GM19438 (cell line): ENCODE data around the gene PPIL4.
"Not testable (repeated sequence)": the region's sequence is repeated elsewhere in the genome, so short reads cannot be mapped to it uniquely, and the experiment has no call there.

Experiments
- ATAC-seq: cut with Tn5 transposase; IDR thresholded peaks from one replicate; pipeline ENCODE4 v1.9.1; 2021; ENCODE audit warnings: low read depth; ENCODE audit not compliant: unreplicated experiment

The PPIL4 gene

DNA sequence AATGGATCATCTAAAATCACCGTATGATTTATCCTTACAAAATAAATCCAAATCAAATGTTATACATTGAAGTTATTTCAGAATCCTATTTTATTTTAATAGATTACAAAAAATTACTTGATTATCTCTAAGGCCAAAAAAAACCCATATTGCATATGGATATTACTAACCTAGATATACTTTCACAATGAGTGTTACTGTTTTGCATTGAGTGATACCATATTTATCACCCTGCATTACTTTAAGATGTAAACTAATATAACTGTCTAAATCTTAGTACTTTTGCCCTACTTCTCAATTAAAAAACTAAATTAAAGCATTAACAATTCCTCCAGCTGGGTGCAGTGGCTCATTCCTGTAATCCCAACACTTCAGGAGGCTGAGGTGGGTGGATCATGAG is 11.1 kb downstream of the PPIL4 start:
- ATAC-seq, result no peak

DNA sequence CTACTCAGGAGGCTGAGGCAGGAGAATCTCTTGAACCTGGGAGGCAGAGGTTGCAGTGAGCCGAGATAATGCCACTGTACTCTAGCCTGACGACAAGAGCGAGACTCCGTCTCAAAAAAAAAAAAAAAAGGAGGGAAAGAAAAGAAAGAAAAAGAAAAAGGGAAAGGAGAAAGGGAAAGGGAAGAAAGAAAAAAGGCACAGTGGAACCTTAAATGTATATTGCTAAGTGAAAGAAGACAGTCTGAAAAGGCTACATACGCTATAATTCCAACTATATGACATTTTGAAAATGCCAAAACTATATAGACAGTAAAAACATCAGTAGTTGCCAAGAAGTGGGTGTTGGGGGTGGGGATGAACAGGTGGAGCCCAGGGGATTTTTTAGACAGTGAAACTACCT is 16.2 kb downstream of the PPIL4 start:
- no peak for ATAC-seq

DNA sequence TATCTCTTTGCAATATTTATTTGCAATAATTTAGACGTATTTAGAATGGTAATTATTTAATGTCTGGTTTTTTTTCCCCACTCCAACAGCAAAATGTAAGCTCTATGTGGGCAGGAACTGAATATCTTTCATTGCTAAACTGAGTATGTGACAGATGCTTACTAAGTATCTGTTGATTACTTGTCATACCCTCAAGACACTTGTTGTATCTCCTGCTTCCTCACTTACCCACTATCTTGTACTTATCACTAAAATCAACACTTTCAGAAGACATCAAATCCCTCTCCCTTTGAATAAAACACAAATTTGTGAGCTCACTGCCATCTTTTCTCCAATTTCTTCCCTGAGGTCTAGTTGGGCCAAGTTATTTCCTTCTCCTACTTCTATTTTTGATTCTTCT is 30.3 kb downstream of the PPIL4 start:
- no peak for ATAC-seq

DNA sequence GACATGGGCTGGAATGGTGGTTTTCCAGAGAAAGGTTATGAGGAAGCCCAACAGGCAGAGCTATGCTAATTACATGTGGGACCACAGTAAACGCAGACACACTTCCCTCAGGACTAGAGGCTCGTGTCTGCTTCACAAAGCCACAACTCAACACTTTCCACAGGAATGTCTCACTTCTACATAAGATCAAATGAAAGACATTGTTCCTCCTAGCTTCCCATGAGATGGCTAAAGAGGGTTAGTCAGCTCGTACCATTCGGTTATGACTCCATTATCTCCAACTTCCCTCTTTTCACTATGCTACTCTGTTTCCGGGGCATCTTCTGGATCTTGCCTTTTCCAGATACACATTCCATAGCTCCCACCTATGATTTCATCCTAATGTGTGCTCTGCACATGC is 31.9 kb downstream of the PPIL4 start:
- no peak for ATAC-seq

DNA sequence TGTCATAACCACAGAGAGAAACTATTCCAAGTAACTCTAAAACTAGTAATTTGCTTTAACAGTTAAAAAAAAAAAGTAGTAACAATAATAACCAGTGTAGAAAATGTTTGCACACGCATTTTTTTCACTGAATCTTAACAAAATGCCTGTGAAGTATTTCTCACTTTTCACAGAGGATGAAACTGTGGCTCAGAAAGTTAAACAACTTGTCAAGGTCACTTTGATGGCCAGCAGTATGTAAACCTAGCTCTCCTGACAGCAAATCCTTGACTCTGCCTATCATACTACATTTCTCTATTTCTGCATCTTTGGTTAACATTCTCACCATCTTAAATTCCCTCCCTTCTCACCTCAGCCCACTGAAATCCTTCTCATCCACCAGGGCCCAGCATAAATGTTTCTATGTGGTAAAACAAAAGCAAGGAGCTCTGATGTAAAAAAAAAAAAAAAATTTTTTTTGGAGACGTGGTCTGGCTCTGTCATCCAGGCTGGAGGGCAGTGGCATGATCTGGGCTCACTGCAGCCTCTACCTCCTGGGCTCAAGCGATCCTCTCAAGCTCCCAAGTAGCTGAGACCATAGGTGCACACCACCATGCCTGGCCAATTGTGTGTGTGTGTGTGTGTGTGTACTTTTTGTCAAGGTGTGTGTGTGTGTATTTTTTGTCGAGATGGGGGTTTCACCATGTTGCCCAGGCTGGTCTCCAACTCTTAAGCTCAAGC is 34.9 kb downstream of the PPIL4 start:
- no peak for ATAC-seq

DNA sequence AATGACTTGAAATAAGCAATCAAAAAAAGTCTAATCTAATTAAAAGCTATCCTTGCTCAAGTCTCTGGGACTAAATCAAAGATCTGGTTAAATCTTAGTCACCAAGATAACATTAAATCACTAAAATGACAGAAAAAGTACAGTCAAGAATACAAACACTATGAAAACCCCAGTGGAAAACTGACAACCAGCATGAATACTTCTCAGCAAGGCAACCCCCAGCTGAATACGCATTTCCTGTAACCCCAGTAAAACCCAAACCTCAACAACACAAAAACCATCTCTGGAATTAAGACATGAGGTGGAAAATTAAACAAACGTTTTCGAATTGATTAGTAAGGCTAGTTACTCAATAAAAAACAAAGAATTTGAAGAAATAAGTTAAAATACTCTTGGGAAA is 37.4 kb downstream of the PPIL4 start:
- ATAC-seq, result no peak

DNA sequence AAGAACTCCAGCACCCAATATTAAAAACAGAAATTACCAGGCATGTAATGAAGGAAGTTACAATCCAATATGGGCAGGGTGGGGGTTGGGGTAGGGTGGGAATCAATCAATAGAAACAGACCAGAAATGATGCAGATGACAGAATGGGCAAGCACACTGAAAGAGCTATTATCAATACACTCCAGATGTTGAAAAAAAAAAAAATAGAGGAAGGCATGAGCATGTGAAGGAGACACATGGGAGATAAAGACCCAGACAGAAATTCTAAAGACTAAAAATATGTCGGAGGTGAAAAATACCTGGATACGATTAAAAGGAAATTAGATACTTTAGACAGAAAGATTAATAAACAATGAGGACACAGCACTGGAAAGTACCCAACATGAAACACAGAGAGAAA is 42.0 kb downstream of the PPIL4 start:
- no peak for ATAC-seq

DNA sequence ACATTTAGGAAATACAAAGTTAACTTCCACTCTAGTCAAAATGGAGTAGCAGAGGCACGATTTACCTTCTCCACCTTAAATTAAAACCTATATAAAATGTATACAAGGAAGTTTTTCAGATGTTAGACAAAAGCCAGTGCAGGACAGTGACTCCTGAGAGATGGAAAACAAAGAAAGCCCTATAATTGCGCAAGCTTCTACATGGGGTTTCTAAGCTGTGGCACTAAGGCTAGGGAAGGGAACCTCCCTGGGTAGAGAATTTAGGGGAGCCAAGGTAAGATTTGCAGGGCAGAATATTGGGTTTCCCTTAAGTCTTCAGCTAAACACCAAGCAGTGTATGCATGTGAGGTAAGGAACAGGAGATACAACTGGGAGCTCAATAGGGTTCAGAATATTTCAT is 42.6 kb downstream of the PPIL4 start:
- no peak for ATAC-seq

DNA sequence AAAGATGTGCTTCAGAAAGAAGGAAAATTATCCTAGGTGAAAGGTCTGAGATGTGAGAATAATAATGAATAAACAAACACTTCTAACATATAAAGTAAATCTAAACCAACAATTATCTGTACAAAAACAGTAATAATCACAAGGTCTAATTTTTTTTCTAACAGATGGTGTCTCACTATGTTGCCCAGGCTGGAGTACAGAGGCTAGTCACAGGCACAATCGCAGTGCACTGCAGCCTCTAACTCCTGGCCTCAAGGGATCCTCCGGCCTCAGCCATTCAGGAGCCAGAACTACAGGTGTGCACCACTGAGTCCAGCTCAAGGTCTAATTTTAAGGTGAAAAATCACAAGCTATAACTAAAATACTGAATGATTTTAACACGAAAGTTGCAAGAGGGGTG is 44.1 kb downstream of the PPIL4 start:
- no peak for ATAC-seq

DNA sequence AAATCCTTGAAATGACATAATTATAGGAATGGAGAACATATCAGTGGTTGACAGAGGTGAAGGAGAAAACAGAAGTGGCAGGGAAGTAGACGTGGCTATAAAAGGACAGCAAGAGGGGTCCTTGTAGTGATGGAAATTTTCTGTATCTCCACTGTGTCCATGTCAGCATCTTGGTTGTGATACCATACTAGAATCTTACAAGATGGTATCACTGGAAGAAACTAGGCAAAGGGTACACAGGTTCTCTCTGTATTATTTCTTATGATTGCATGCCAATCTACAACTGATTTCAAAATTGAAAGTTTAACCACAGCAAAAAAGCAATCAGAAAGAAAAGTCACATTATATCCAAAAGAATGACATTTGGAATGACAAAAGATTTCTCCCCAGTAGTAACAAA is 44.6 kb downstream of the PPIL4 start:
- ATAC-seq, result no peak

DNA sequence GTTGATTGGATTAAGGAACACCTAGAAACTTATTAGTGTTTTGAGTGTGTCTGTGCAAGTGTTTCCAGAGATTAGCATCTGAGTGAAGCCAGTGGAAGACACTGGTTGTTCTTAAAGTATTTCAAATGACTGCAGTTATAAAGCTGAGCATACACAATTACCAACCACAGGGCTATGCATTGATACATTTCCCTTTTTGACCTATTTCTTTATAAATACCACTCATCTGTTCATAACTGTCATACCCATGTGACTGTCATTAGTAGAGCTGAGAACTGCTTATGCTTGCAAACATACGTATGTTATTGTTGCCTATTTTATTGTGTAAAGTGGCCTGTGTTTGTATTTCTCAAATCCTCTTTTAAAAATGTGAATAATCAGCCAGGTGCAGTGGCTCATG is 45.7 kb downstream of the PPIL4 start:
- ATAC-seq, result no peak

DNA sequence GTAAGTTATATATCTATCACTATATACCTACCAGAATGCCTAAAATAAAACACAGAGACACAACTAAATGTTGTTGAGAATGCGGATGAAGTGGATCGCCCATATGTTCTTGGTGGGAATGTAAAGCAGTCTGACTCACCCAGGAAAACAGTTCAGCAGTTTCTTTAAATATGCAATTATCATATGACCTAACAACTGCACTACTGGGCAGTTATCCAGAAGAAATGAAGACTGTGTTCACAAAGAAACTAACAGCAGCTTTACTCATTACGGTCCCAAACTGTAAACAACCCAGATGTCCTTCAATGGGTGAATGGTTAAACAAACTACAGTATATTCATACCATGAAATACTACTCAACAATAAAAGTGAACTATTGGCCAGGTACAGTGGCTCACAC is 46.8 kb downstream of the PPIL4 start:
- no peak for ATAC-seq

DNA sequence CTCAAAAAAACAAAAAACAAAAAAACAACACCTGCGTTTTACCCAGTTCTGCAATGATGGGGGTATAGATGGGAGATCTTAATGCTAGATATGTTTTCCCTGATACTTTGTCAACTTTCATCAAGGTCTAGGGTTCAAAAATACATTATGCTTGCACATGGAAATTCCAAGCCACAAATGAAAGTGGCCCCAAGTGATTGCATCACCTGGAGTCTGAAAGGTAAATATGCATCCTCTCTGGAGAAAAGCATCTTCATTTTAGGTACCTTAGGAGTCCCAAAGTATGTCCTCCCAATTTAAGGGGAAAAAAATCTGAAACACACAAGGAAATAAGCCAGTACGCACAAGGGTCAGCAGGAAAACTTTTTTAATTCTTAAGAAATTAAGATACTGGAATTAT is 48.5 kb downstream of the PPIL4 start:
- no peak for ATAC-seq

DNA sequence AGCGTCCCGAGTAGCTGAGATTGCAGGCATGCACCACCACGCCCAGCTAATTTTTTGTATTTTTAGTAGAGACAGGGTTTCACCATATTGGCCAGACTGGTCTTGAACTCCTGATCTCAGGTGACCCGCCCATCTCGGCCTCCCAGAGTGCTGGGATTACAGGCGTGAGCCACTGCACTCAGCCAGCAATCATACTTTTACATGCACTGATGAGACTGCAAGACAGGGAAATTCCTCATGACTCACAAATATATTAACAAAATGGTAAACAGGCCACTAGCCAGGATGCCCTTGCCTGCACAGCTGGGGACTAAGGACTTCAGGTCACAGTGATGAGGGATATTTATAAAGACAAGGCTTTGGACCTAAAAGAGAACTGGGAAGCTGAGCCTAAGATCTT is 49.2 kb downstream of the PPIL4 start:
- ATAC-seq, result not testable (repeated sequence)

DNA sequence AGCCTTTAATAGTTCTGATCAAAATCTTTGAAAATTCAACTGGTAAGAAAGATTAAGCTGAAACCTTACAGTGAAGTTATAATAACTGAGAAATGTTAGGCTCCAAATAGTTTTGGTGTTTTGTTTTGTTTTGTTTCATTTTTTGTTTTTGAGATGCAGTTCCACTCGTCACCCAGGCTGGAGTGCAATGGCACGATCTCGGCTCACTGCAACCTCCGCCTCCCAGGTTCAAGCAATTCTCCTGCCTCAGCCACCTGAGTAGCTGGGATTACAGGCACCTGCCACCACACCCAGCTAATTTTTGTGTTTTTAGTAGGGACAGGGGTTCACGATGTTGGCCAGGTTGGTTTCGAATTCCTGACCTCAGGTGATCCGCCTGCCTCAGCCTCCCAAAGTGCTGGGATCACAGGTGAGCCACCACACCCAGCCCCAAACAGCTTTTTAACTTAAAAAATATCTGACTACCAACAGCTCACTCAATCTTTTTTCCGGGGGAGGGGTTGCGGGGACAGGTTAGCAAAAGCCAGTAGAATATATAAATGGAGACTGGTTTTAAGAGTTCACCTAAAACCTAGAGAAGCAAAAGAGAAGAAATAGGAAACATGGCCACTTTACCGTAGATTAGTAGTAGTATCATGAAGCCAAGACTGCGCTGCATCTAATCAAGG is 50.4 kb downstream of the PPIL4 start:
- ATAC-seq, result not testable (repeated sequence)

DNA sequence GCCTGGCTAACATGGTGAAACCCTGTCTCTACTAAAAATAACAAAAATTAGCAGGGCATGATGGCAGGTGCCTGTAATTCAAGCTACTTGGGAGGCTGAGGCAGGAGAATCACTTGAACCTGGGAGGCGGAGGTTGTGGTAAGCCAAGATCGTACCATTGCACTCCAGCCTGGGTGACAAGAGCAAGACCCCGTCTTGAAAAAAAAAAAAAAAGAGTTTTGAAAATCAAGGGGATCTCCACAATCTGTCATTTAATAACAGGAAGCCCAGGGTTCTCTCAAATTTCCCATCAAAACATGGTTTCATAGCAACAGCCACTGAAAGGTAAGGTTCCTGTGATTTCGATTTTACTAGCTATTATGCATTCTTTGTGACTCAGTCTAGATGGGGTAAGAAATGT is 51.0 kb downstream of the PPIL4 start:
- ATAC-seq, result not testable (repeated sequence)

DNA sequence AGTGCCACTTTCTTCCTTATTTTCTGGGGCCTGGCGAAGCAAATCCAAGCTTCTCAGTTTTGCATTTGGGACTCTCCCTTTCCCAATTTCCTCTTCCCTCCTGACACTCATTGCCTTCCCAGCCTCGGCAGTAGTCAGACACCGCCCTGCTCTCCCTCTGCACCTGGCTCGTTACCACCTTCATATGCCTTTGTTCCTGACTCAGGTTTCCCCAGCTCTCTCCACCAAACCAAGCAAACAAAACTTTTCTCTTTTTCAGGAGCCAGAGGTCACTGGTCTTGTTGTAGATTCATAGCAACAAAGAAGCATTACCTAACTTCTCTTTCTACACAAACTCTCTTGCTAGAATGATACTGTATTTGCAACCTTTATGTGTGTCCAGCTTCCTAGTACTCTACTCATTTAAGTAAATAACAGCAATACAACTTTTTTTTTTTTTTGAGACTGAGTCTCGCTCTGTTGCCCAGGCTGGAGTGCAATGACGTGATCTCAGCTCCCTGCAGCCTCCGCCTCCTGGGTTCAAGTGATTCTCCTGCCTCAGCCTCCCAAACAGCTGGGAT is 52.0 kb downstream of the PPIL4 start:
- ATAC-seq, result no peak

DNA sequence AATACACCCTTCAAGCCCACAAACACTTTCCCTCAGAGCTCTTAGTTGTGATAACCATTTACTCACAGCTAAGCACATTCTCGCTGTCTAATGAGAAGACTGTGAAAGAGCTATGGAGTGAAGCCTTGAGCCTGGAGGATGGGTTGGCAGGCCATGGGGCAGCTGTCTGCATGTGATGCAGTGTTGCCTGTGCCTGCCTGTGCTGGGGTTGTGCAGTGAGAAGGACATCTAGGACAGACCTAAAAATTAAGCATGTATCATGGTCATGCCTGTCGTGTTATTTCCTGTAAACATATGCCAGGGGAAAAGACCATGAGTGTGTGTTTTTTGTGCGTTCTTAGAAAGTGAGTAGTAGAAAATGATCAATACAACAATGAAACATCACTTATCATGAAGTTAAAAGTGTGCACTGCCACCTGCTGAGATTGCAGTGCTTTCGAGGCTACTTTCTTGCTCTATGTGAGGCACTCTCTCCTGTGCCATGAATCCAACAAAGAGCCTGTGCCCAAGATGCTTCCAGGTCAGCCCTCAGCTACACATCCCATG is 53.0 kb downstream of the PPIL4 start:
- ATAC-seq, result no peak

DNA sequence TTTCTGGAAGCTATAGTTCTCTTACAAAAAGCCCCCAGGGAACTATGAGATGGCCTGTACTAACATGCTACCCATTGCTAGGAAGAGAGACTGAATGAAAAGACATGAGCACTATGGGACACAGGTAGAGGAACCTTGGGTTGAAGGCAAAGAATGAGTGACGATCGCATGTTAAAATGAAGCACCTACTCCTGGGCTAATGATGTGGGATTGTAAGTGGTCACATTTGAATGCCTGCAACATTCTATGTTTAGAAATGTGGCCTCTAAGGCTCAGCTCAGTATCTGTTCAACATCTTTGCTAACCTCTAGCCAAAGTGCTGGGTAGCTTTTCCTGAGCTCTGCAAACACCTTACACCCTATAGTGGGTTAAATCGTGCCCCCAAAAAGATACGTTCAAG is 55.9 kb downstream of the PPIL4 start:
- ATAC-seq, result no peak

DNA sequence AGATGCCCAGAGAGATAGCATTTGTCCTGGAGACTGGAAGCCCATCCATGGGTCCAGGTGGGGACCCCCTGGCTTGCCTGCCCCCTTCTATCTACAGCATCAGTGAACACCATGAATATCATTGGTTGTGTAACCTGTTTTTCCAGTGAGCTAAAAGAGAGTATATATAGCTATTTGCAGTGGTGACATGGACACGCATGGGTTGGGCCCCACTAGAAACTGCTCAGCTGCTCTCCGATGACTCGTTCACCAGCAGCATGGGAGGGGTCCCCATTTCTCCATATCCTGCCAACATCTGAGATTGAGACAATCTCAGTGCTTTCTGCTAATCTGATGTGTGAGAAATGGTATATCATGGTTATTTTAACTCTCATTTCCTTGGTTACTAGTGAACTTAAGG is 57.0 kb downstream of the PPIL4 start:
- no peak for ATAC-seq

DNA sequence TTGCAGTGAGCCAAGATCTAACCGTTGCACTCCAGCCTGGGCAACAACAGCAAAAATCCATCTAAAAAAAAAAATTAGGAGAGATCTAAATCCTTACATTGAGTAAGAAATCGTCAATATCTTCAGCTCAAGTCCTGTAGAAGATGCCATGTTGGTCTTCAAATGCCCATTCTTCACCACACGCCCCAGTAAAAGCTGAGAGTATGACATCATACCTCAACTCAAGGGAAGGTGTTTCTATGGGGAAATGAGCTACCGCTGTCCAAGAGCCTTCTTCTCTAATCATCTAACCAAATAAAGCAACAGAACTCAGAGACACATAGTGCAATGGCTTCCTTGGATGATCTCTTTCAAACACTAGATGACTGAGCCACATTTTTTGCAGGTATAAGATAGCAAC is 58.5 kb downstream of the PPIL4 start:
- ATAC-seq, result no peak
